HEK293T (cell line): Measurements from ENCODE around the gene ANKS6.

Experiments used
- ARNT ChIP-seq: fragments of 450-650 bp; IDR thresholded peaks from 2 replicates; pipeline ENCODE4 v1.6.1; 2017; ENCODE audit warnings: mild to moderate bottlenecking
- CTBP1 ChIP-seq: fragments of 450-650 bp; IDR thresholded peaks from 2 replicates; pipeline ENCODE4 v1.6.1; 2016; ENCODE audit warnings: borderline replicate concordance
- ELF4 ChIP-seq: fragments of 450-650 bp; IDR thresholded peaks from 2 replicates; pipeline ENCODE4 v1.6.1; 2017; ENCODE audit warnings: antibody characterized with exemption
- FOXA1 ChIP-seq: fragments of 450-650 bp; IDR thresholded peaks from 2 replicates; pipeline ENCODE4 v1.6.1; 2016; ENCODE audit warnings: mild to moderate bottlenecking
- FOXK2 ChIP-seq: fragments of 450-650 bp; IDR thresholded peaks from 2 replicates; pipeline ENCODE4 v1.6.1; 2016; ENCODE audit warnings: mild to moderate bottlenecking
- FOXM1 ChIP-seq: fragments of 450-650 bp; IDR thresholded peaks from 2 replicates; pipeline ENCODE4 v1.6.1; 2017; ENCODE audit warnings: mild to moderate bottlenecking, borderline replicate concordance
- HDGF ChIP-seq: fragments of 450-650 bp; IDR thresholded peaks from 2 replicates; pipeline ENCODE4 v1.6.1; 2017; ENCODE audit warnings: antibody characterized with exemption, borderline replicate concordance
- L3MBTL2 ChIP-seq: fragments of 450-650 bp; conservative IDR thresholded peaks from 2 replicates; pipeline ENCODE4 v1.6.1; 2016; ENCODE audit warnings: mild to moderate bottlenecking
- NFRKB ChIP-seq: fragments of 450-650 bp; IDR thresholded peaks from 2 replicates; pipeline ENCODE4 v1.6.1; 2016; ENCODE audit warnings: mild to moderate bottlenecking, moderate library complexity
- SUZ12 ChIP-seq: fragments of 450-650 bp; IDR thresholded peaks from 2 replicates; pipeline ENCODE4 v1.6.1; 2016; ENCODE audit warnings: mild to moderate bottlenecking
- TARDBP ChIP-seq: fragments of 450-650 bp; IDR thresholded peaks from 2 replicates; pipeline ENCODE4 v1.6.1; 2016
- ZNF384 ChIP-seq: fragments of 450-650 bp; IDR thresholded peaks from 2 replicates; pipeline ENCODE4 v1.6.1; 2016

GRCh38 chr9:98712987-98713386 is 83.4 kb downstream of the ANKS6 start:
- no peak for TF ChIP-seq SUZ12
- no peak for TF ChIP-seq ELF4
- no peak for TF ChIP-seq FOXA1
- no peak for TF ChIP-seq FOXM1
- TF ChIP-seq ZNF384: no peak
- TF ChIP-seq NFRKB: no peak
- TF ChIP-seq CTBP1: no peak
- no peak for TF ChIP-seq TARDBP
- TF ChIP-seq L3MBTL2: no peak
- no peak for TF ChIP-seq HDGF
- no peak for TF ChIP-seq ARNT
- no peak for TF ChIP-seq FOXK2
